Tibial artery (tissue), 4 donors: Measurements from ENCODE around the gene MAGEF1.

Experiments used
- DNase-seq, 2 donors: peaks; one replicate each; pipeline ENCODE4 v3.0.0-alpha.2; 2019
- H3K27ac ChIP-seq, 2 donors: fragments of 200-600 bp; sonication (generic) in 1 of 2; 1 replicate in 1 of 2; 2 replicates in 1 of 2; pipeline ENCODE4 v1.5.1; 2018 to 2019; ENCODE audit warnings: mild to moderate bottlenecking in 1 of 2
- H3K27me3 ChIP-seq, 2 donors: fragments of 200-600 bp; sonication (generic) in 1 of 2; one replicate each; pipeline versions ENCODE4 v1.5.1 to v1.6.0; 2016 to 2019
- H3K36me3 ChIP-seq, 3 donors: fragments of 200-600 bp; sonication (generic) in 2 of 3; one replicate each; pipeline ENCODE4 v1.5.1; 2016 to 2019; ENCODE audit warnings: mild to moderate bottlenecking in 2 of 3
- H3K4me1 ChIP-seq, 4 donors: fragments of 200-600 bp; sonication (generic) in 2 of 4; 1 replicate in 3 of 4; 2 replicates in 1 of 4; pipeline ENCODE4 v1.5.1; 2016 to 2019
- H3K4me3 ChIP-seq, 2 donors: fragments of 200-600 bp; sonication (generic) in 1 of 2; 1 replicate in 1 of 2; 2 replicates in 1 of 2; pipeline ENCODE4 v1.5.1; 2018 to 2019; ENCODE audit warnings: mild to moderate bottlenecking in 2 of 2
- H3K9me3 ChIP-seq, 3 donors: fragments of 200-600 bp; sonication (generic) in 1 of 3; one replicate each; pipeline ENCODE4 v1.5.1; 2016 to 2019
- intact Hi-C: fragments of 100-400 bp; cut with DNase I; formaldehyde crosslinking; loops from one replicate; pipeline ENCODE4 v1.15.0; 2023; ENCODE audit warnings: low total_unique reads
- TF ChIP-seq, protein P1 (sequence below), 2 experiments: fragments of 200-600 bp in 1 of 2; fragments of 450-650 bp in 1 of 2; IDR thresholded peaks; one replicate each; pipeline ENCODE4 v1.5.1; 2017 to 2019; ENCODE audit warnings: antibody characterized with exemption in 2 of 2, mild to moderate bottlenecking in 1 of 2, moderate library complexity in 1 of 2

MAGEF1 gene

DNA sequence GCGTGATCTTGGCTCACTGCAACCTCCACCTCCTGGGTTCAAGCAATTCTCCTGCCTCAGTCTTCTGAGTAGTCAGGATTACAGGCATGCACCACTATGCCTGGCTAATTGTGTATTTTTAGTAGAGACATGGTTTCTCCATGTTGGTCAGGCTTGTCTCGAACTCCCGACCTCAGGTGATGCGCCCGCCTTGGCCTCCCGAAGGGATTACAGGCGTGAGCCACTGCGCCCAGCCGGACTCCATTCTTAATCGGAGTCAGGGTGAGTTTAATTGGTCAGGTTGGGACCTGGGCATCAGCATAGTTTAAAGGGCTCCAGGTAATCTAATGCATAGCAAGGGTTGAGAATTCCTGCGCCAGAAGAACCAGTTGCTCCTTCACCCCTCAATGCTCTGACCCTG is 29.2 kb downstream of the MAGEF1 start:
- no peak overlapping the region for H3K27ac ChIP-seq
- no peak overlapping the region for H3K4me3 ChIP-seq
- DNase-seq = no peak
- peaks cover 0 to 13% of the 10 kb centered on the region in 2 donors for H3K27me3 ChIP-seq
- H3K9me3 ChIP-seq = no peaks in the 10 kb centered on the region
- H3K36me3 ChIP-seq = no peaks in the 10 kb centered on the region
- intact Hi-C loops = no loop called here
- TF ChIP-seq, protein P1, sequence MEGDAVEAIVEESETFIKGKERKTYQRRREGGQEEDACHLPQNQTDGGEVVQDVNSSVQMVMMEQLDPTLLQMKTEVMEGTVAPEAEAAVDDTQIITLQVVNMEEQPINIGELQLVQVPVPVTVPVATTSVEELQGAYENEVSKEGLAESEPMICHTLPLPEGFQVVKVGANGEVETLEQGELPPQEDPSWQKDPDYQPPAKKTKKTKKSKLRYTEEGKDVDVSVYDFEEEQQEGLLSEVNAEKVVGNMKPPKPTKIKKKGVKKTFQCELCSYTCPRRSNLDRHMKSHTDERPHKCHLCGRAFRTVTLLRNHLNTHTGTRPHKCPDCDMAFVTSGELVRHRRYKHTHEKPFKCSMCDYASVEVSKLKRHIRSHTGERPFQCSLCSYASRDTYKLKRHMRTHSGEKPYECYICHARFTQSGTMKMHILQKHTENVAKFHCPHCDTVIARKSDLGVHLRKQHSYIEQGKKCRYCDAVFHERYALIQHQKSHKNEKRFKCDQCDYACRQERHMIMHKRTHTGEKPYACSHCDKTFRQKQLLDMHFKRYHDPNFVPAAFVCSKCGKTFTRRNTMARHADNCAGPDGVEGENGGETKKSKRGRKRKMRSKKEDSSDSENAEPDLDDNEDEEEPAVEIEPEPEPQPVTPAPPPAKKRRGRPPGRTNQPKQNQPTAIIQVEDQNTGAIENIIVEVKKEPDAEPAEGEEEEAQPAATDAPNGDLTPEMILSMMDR (IDR thresholded peaks at IDR 0.05) = no peak
- peaks cover 0 to 14% (median 9%) of the 10 kb centered on the region in 4 donors for H3K4me1 ChIP-seq

DNA sequence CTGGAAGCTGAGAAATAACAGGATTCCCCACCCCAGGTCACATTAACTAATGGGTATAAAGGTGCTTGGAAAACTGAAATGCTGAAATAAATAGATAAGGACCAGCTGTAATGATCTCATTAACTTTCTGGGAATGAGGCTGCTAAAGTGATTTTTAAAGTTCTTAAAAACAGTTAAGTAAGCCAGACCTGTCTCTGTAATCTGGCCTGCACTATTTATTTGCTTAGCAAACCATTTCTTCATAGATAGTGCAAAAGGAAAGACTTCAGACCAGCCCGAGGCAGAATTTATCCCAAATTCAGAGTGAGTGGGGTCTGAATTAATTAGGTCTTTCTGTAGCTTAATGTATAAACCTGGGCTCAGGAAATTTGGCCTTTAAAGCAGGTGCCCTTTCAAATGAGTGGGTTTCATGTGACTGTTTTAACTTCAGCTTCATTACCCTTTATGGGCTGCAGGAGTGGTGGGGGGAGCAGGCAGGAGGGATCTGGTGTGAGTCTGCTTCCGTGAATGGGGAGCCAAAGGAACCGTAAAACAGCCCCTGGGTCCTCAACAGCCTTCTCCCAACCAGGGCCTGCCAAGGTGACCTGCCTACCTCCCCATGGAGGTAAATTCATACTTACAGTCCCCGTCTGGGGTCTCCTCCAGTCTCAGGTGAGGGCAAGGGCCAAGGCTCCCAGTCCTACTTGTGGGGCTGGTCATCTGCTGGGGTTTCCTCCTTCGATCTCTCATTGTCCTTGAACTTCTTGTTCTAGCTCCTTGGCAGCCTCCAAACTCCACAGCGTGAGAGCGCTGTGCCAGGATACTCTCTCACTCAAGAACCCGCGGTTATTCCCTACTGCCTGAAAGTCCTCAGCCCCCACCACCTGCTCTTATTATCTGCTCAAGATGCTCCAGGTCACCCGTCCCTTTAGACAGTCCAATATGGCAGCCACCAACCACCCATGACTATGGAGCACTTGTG is 31.2 kb downstream of the MAGEF1 start:
- no peak overlapping the region for H3K4me3 ChIP-seq
- H3K36me3 ChIP-seq = no peaks in the 10 kb centered on the region
- H3K27ac ChIP-seq = no peak overlapping the region
- no peaks in the 10 kb centered on the region for H3K9me3 ChIP-seq
- H3K4me1 ChIP-seq = peaks cover 0 to 9% (median 4%) of the 10 kb centered on the region in 4 donors
- intact Hi-C loops = no loop called here
- no peak for DNase-seq
- peaks cover 0 to 13% of the 10 kb centered on the region in 2 donors for H3K27me3 ChIP-seq
- TF ChIP-seq, protein P1 (IDR thresholded peaks at IDR 0.05) = no peak

DNA sequence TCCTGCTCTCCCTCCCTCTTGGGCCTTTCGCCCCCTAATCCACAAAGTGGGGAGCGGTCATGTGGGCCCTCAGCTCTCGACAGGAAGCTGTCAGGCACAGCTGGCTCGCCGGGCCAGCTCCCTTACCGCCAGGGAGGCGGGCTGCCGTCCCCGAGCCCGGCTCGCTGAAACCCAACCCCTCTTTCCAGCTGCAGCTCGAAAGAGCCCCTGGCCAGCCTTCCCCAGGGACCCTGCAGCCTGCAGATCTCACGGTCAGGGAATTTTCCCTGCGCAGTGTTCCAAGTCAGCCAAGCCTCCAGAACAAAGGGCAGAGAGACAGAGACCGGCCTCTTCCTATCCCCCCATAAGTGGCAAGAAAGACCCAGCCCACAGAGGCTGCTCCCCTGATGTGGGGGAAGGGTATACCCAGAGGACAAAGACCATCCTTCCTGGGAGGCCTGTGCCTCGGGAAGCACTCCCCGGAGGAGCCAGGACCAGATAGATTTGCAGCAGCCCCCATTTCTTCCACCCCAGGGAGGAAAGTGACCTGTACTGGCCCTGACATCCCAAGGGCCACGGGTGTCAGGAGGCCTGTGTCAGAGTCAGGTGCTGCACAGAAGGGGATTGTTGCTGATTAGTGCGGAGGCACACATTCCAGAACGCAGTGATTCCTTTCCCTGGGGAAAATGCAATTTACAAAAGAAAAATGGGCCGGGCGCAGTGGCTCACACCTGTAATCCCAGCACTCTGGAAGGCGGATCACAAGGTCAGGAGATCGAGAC is 32.6 kb downstream of the MAGEF1 start:
- intact Hi-C loops = no loop called here
- no peak overlapping the region for H3K4me3 ChIP-seq
- peaks cover 0 to 9% (median 4%) of the 10 kb centered on the region in 4 donors for H3K4me1 ChIP-seq
- H3K27ac ChIP-seq = no peak overlapping the region
- peaks cover 0 to 8% of the 10 kb centered on the region in 2 donors for H3K27me3 ChIP-seq
- H3K36me3 ChIP-seq = no peaks in the 10 kb centered on the region
- no peak for DNase-seq
- TF ChIP-seq, protein P1 (IDR thresholded peaks at IDR 0.05) = no peak
- H3K9me3 ChIP-seq = no peaks in the 10 kb centered on the region

DNA sequence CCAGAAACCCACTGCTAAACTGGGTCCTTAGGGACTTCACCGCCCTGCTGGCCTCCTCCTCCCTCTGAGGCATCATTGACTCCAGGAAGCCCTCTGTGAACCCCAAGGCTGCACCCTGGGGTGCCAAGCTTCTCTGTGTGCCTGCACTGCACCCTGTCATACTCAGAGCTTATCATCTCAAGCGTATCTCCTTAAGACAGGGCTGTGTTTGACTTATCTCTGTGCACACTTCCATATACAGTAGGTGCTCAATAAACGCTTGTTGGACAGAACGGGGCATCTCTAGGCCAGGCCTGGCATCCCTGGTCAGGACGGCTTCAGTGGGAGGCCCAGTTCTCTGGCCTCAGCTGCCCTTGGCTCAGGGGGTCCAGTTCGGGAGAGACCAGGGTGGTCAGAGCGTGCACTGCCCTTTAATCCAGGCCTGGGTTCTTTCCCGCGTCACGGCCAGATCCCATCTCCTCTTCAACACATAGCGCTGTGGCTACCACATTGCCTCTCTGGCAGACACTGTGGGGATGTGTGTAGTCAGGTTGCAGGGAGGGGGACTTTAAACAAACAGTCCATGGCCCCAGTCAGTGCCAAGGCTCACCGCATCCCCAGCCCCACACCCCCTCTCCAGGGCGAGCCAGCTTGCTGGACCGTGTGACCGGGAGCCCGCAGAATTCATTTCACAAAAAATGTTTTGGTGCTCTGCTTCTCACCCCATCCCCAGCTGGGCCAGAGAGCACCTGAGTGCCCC is 33.4 kb downstream of the MAGEF1 start:
- intact Hi-C loops = no loop called here
- no peak overlapping the region for H3K4me3 ChIP-seq
- H3K27me3 ChIP-seq = peaks cover 0 to 5% of the 10 kb centered on the region in 2 donors
- TF ChIP-seq, protein P1 (IDR thresholded peaks at IDR 0.05) = no peak
- H3K27ac ChIP-seq = no peak overlapping the region
- no peaks in the 10 kb centered on the region for H3K9me3 ChIP-seq
- H3K4me1 ChIP-seq = peaks cover 0 to 9% (median 4%) of the 10 kb centered on the region in 4 donors
- no peak for DNase-seq
- no peaks in the 10 kb centered on the region for H3K36me3 ChIP-seq
